ENCODE results near the gene SVEP1. TPM values are rescaled to one million over a fixed set of nuclear protein-coding genes. Genes with fewer than 3 reads are reported as not detected.
"Not testable (repeated sequence)": the region's sequence is repeated elsewhere in the genome, so short reads cannot be mapped to it uniquely, and the experiment has no call there.

Gene SVEP1
- total RNA-seq, 2 donors from 2014 or later: 6.5 to 16.9 TPM

DNA sequence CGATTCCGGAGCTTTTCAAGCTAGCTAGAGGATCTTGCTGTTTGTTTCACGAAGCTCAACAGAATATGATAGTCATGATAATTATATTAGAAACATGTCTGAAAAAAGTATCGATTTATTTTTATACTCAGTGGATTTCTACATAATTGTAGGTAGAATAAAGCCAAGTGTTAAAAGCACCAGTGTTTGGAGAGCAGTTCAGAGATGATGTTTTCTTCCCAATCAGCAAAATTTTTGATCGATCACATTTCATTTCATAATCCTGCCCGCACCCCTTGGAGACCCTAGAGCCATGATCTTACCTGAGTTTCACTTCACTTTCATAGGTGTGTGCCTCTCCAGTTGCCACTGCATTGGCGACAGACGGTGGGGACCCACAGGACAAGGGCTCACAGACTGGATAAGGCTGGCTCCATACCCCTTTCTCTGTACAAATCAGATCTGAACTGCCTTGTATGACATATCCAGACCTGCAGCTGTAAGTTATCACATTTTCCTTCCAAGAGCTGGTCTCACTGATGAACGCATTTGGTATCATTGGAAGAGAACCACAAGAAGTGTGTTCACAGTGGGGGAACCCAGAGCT is 173.6 kb downstream of the SVEP1 start:
- ATAC-seq (no peak), DNase-seq (no peak)
- intact Hi-C loops (cut with DNase I, micrococcal nuclease): no loop called here

- intact Hi-C loops (cut with DNase I, micrococcal nuclease): no loop called here
Observed at GRCh38 chr9:110404473-110404872, 175.1 kb downstream of the SVEP1 start.

DNA sequence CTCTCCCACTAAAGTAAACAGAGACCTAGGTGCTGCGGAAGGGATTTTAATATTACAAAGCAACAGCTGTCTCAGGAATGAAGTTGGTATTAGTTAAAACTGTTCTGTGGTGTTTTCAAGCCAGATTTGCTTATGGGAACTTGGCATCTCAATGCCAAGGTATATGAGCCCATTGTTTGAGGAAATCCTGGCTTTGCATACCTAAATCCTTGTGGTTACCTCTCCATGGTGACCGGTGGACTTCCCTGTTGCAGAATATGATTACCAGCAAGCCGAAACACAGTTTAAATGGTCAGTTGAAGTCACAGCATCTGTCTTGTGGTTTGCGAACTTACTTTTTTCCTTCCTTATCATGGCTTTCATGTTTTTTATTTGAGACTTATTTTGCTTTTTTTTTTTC is 179.6 kb downstream of the SVEP1 start:
- no peak for DNase-seq
- intact Hi-C loops (cut with DNase I, micrococcal nuclease): no loop called here
- no peak for ATAC-seq

More at GRCh38 chr9:110404473-110404872, 175.1 kb downstream of the SVEP1 start:
- DNase-seq: no peak
- ATAC-seq: no peak

DNA sequence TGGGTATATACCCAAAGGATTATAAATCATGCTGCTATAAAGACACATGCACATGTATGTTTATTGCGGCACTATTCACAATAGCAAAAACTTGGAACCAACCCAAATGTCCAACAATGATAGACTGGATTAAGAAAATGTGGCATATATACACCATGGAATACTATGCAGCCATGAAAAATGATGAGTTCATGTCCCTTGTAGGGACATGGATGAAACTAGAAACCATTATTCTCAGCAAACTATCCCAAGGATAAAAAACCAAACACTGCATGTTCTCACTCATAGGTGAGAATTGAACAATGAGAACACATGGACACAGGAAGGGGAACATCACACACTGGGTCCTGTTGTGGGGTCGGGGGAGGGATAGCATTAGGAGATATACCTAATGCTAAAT is 180.5 kb downstream of the SVEP1 start:
- intact Hi-C loops (cut with DNase I, micrococcal nuclease); DNase-seq: not testable (repeated sequence)

GRCh38 chr9:110391826-110392485 is 187.6 kb downstream of the SVEP1 start:
- intact Hi-C loops (cut with DNase I, micrococcal nuclease): no loop called here
- DNase-seq (no peak), ATAC-seq (no peak)

More for the DNA sequence above, 180.5 kb downstream of the SVEP1 start:
- not testable (repeated sequence) for ATAC-seq

GRCh38 chr9:110389148-110389750 is 190.3 kb downstream of the SVEP1 start:
- intact Hi-C loops (cut with DNase I, micrococcal nuclease): no loop called here
- ATAC-seq (peak; percentile 98), DNase-seq (peak; percentile 14 to 42)

- DNase-seq (no peak), ATAC-seq (no peak)
- intact Hi-C loops (cut with DNase I, micrococcal nuclease): no loop called here
Observed at GRCh38 chr9:110383491-110383890, 196.1 kb downstream of the SVEP1 start.

DNA sequence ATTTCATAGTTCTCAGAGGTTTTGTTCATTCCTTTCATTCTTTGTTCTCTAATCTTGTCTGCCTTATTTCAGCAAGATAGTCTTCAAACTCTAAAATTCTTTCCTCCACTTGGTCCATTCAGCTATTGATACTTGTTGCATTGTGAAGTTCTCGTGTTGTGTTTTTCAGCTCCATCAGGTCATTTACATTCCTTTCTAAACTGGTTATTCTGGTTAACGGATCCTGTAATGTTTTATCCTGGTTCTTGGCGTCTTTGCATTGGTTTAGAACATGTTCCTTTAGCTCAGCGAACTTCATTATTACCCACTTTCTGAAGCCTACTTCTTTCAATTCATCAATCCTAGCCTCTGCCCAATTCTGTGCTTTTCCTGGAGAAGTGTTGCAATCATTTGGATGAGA is 196.8 kb downstream of the SVEP1 start:
- ATAC-seq (no peak), DNase-seq (no peak)
- intact Hi-C loops (cut with DNase I, micrococcal nuclease): no loop called here

- intact Hi-C loops (cut with DNase I, micrococcal nuclease): no loop called here
- ATAC-seq: no peak
- DNase-seq: no peak
Observed at GRCh38 chr9:110371411-110372007, 208.0 kb downstream of the SVEP1 start.

GRCh38 chr9:110370315-110370714 is 209.2 kb downstream of the SVEP1 start:
- DNase-seq (no peak), ATAC-seq (no peak)
- intact Hi-C loops (cut with DNase I, micrococcal nuclease): no loop called here

GRCh38 chr9:110364451-110364850 is 215.1 kb downstream of the SVEP1 start:
- DNase-seq (no peak), ATAC-seq (peak; percentile 40)
- intact Hi-C loops (cut with DNase I, micrococcal nuclease): no loop called here

- ATAC-seq; intact Hi-C loops (cut with DNase I, micrococcal nuclease); DNase-seq: not testable (repeated sequence)
Observed at GRCh38 chr9:110358992-110359391, 220.5 kb downstream of the SVEP1 start.

- DNase-seq (no peak), ATAC-seq (no peak)
- intact Hi-C loops (cut with DNase I, micrococcal nuclease): no loop called here
Observed at GRCh38 chr9:110357505-110357904, 222.0 kb downstream of the SVEP1 start.

- DNase-seq (no peak), ATAC-seq (no peak)
- intact Hi-C loops (cut with DNase I, micrococcal nuclease): no loop called here
Observed at GRCh38 chr9:110356639-110357395, 222.7 kb downstream of the SVEP1 start.

DNA sequence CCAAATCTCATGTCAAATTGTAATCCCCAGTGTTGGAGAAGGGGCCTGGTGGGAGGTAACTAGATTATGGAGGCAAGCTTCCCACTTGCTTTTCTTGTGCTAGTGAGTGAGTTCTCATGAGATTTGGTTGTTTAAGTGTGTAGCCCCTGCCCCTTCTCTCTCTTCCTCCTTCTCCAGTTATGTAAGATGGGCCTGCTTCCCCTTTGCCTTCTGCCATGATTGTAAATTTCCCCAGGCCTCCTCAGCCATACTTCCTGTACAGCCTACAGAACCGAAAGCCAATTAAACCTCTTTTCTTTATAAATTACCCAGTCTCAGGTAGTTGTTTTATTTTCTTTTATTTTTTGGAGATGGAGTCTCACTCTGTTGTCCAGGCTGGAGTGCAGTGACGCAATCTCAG is 223.6 kb downstream of the SVEP1 start:
- DNase-seq: no peak
- ATAC-seq: no peak
- intact Hi-C loops (cut with DNase I, micrococcal nuclease): no loop called here

DNA sequence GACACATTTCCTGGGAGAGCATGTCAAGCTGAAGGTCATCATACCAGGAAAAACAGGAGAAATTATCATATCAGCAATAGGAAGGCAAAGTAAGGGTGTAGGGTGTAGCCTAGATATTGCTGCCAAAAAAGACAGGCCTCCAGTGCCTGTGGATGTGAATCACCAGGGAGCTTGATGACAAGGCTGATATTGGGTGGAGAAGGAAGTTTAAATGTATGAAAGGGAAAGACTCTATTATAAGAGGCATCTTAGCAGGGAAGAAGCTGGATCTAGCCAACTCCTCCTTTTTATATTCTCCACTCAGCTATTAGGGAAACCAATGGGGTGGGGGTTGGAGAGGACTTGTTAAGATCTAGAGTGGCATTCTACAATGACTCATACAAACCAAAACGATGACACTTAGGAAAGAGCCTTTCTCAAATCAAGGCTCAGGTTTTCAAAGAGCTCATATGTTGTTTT is 228.5 kb downstream of the SVEP1 start:
- DNase-seq (peak in 1 of 2 donors; percentile 31), ATAC-seq (peak; percentile 94)
- intact Hi-C loops (cut with DNase I, micrococcal nuclease): no loop called here

GRCh38 chr9:110346325-110346724 is 233.2 kb downstream of the SVEP1 start:
- DNase-seq: no peak
- ATAC-seq: no peak
- intact Hi-C loops (cut with DNase I, micrococcal nuclease): no loop called here

DNA sequence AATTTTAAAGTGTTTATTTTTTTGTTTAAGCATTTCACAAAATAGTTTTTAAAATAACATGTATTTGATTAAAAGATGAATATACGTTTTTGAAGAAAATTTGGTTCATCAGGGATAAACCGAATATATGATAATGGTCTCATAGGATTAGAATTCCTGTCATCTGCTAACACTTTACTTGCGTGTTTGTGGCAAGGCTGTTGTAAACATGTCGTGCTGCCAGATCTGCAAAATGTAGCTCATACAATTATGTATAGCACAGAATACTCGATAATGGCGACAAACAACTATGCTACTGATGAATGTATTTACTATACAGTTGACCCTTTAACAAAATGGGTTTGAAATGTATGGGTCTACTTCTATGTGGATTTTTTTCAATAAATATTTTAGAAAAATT is 234.7 kb downstream of the SVEP1 start:
- ATAC-seq (no peak), DNase-seq (no peak)
- intact Hi-C loops (cut with DNase I, micrococcal nuclease): no loop called here

DNA sequence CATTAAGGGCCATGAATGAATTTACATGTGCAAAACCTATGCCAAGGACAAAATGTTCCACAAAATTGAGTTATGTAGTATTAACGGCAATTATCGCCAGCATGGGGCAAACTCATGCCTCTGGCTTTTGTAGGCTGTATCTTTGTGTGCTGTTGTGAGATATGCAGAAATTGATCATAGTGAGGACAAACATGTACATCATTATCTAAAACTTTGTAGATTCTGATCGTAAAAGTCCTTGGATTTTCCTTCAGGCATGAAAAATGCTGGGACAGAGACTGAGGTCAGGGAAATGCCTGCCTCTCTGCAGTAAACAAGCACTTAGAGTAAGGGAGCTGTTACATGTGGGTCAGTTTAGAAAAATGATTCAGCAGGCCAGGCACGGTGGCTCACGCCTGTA is 236.0 kb downstream of the SVEP1 start:
- ATAC-seq: no peak
- no peak for DNase-seq
- intact Hi-C loops (cut with DNase I, micrococcal nuclease): no loop called here

All from left colon (tissue), 2 donors.